DND-41 (cell line): Measurements from ENCODE around the gene MRPL45.

ENCODE experiments used
- ATAC-seq: fragments of 200-7000 bp; cut with Tn5 transposase; 3 replicates; pipeline ENCODE4 v1.9.1; 2021; ENCODE audit warnings: low read depth; ENCODE audit not compliant: insufficient read depth
- DNase-seq: peaks from one replicate; pipeline ENCODE4 v3.0.0-alpha.2; 2020
- H2AFZ ChIP-seq: 2 replicates; pipeline ENCODE4 v1.6.0; 2012; ENCODE audit warnings: low read depth, low read length
- H3K27ac ChIP-seq: 2 replicates; pipeline ENCODE4 v1.5.1; 2012; ENCODE audit warnings: low read length, inconsistent platforms
- H3K27me3 ChIP-seq: fragments of 200-600 bp; sonication (generic); 2 replicates; pipeline ENCODE4 v1.6.0; 2012; ENCODE audit warnings: low read length, mild to moderate bottlenecking, inconsistent platforms; ENCODE audit not compliant: insufficient read depth, poor library complexity
- H3K36me3 ChIP-seq: 2 replicates; pipeline ENCODE4 v1.5.1; 2012; ENCODE audit warnings: low read length, inconsistent platforms; ENCODE audit not compliant: insufficient read depth
- H3K4me1 ChIP-seq: 2 replicates; pipeline ENCODE4 v1.5.1; 2012; ENCODE audit warnings: mild to moderate bottlenecking, low read length; ENCODE audit not compliant: insufficient read depth
- H3K4me2 ChIP-seq: 2 replicates; pipeline ENCODE4 v1.6.0; 2012; ENCODE audit warnings: mild to moderate bottlenecking, moderate library complexity, low read length, inconsistent platforms; ENCODE audit not compliant: insufficient read depth
- H3K4me3 ChIP-seq, 2 experiments: fragments of 200-600 bp in 1 of 2; shearing (Covaris generic) in 1 of 2; 2 replicates each; pipeline ENCODE4 v1.5.1; 2012 to 2016; ENCODE audit warnings: inconsistent platforms in 2 of 2, low read length in 2 of 2, mild to moderate bottlenecking in 2 of 2, low read depth in 1 of 2, moderate library complexity in 1 of 2
- H3K79me2 ChIP-seq: 2 replicates; pipeline ENCODE4 v1.6.0; 2012; ENCODE audit warnings: low read length, inconsistent platforms; ENCODE audit not compliant: insufficient read depth
- H3K9ac ChIP-seq: 2 replicates; pipeline ENCODE4 v1.6.0; 2012; ENCODE audit warnings: low read depth, mild to moderate bottlenecking, inconsistent platforms, low read length, moderate library complexity
- H3K9me3 ChIP-seq: 2 replicates; pipeline ENCODE4 v1.5.1; 2012; ENCODE audit warnings: low read length, moderate library complexity, mild to moderate bottlenecking, inconsistent platforms; ENCODE audit not compliant: insufficient read depth, severe bottlenecking
- H4K20me1 ChIP-seq: 2 replicates; pipeline ENCODE4 v1.6.0; 2012; ENCODE audit warnings: low read length; ENCODE audit not compliant: insufficient read depth
- CTCF ChIP-seq: IDR thresholded peaks from 2 replicates; pipeline ENCODE4 v1.5.1; 2012; ENCODE audit warnings: borderline replicate concordance, low read length, moderate library complexity, mild to moderate bottlenecking; ENCODE audit not compliant: poor library complexity, severe bottlenecking; ENCODE audit errors: extremely low read depth
- EZH2 ChIP-seq: IDR thresholded peaks from 3 replicates; pipeline ENCODE4 v1.6.1; 2012; ENCODE audit warnings: borderline replicate concordance, low read depth, mild to moderate bottlenecking, moderate library complexity, low read length, inconsistent platforms; ENCODE audit not compliant: severe bottlenecking

Gene MRPL45

GRCh38 chr17:38342886-38343607 is 46.1 kb downstream of the MRPL45 start:
- no peak overlapping the region for H3K9ac ChIP-seq
- H3K27ac ChIP-seq = no peak overlapping the region
- no peaks in the 10 kb centered on the region for H3K79me2 ChIP-seq
- no peak overlapping the region for H2AFZ ChIP-seq
- no peaks in the 10 kb centered on the region; the same call in 1 of the 2 replicates for H4K20me1 ChIP-seq
- H3K4me3 ChIP-seq = no peak overlapping the region
- DNase-seq (no peak), ATAC-seq (no peak)
- no peaks in the 10 kb centered on the region for H3K27me3 ChIP-seq
- TF ChIP-seq CTCF (no peak), EZH2 (no peak)
- H3K36me3 ChIP-seq = no peaks in the 10 kb centered on the region
- H3K4me1 ChIP-seq = no peaks in the 10 kb centered on the region
- H3K4me2 ChIP-seq = no peak overlapping the region
- H3K9me3 ChIP-seq = no peaks in the 10 kb centered on the region

GRCh38 chr17:38343608-38344419 is 46.8 kb downstream of the MRPL45 start, which contains the start of gene GPR179:
Gene GPR179 (minus strand): TSS chr17:38343956. CDS start chr17:38343789, 167 bp downstream.
- H3K4me2 ChIP-seq = no peak within 1 kb of the TSS
- H3K79me2 ChIP-seq = no peaks in the 10 kb centered on the region
- H2AFZ ChIP-seq = no peak within 1 kb of the TSS
- peaks cover 1% of the 10 kb centered on the region for H3K4me1 ChIP-seq
- ATAC-seq = no peak
- H3K9me3 ChIP-seq = no peaks in the 10 kb centered on the region
- no peaks in the 10 kb centered on the region for H3K27me3 ChIP-seq
- TF ChIP-seq EZH2 (no peak), CTCF (no peak)
- no peak for DNase-seq
- no peak within 1 kb of the TSS for H3K27ac ChIP-seq
- H3K4me3 ChIP-seq = no peak within 1 kb of the TSS
- H3K9ac ChIP-seq = no peak within 1 kb of the TSS
- H4K20me1 ChIP-seq = no peaks in the 10 kb centered on the region; the same call in 1 of the 2 replicates
- H3K36me3 ChIP-seq = no peaks in the 10 kb centered on the region

- Histone ChIP-seq H3K36me3 (no peaks in the 10 kb centered on the region), H3K4me2 (no peak overlapping the region), H4K20me1 (no peaks in the 10 kb centered on the region; the same call in 1 of the 2 replicates), H3K27me3 (no peaks in the 10 kb centered on the region), H2AFZ (no peak overlapping the region), H3K9ac (no peak overlapping the region), H3K4me3 (no peak overlapping the region), H3K79me2 (no peaks in the 10 kb centered on the region), H3K9me3 (no peaks in the 10 kb centered on the region), H3K4me1 (peaks cover 7% of the 10 kb centered on the region), H3K27ac (no peak overlapping the region)
- TF ChIP-seq EZH2 (no peak), CTCF (no peak)
- DNase-seq (no peak), ATAC-seq (no peak)
Measured at GRCh38 chr17:38344420-38344745, 47.4 kb downstream of the MRPL45 start.
